ENCODE data around the gene AGPAT4. TPM values are rescaled to one million over a fixed set of nuclear protein-coding genes. Genes with fewer than 3 reads are reported as not detected.
A peak's percentile ranks its signal among the peaks of the same experiment; 100 is the strongest.

Gene AGPAT4
- polyA plus RNA-seq, 1 donor: 23.7 TPM

GRCh38 chr6:161292145-161292544 is 18.3 kb upstream of the AGPAT4 start:
- no peak for DNase-seq

- no peak for DNase-seq
These were observed 16.9 kb upstream of the AGPAT4 start for GRCh38 chr6:161290751-161291150.

DNA sequence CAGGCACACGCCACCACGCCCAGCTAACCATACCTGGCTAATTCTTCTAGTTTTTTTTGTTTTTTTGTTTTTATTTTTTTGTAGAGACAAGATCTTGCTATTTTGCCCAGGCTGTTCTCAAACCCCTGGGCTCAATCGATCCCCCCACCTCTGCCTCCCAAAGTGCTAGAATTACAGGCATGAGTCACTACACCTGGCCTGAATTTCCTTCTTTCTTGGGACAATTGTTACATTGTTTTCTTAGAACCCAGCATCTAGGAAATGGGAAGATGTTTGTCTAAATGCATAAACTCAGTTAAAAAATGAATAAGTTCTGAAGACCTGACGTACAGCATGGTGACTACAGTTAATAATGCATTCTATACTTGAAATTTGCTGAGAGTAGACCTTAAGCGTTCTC is 10.8 kb upstream of the AGPAT4 start:
- DNase-seq: no peak

DNA sequence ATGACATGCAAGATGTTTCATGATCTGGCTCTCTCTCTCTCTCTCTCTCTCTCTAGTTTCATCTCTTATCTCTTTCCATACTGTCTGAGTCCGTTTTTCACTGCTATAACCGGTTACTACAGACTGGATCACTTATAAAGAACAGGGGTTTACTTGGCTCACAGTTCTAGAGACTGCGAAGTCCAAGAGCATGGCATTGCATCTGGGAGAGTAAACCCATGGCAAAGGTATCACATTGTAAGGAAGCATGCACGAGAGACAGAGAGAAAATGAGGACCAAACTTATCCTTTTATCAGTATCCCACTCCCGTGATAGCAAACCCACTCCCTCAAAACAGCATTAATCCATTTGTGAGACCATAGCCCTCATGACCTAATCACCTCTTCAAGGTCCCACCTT is 7.2 kb upstream of the AGPAT4 start:
- DNase-seq: no peak

GRCh38 chr6:161279677-161280415 is 6.0 kb upstream of the AGPAT4 start:
- no peak for DNase-seq

GRCh38 chr6:161276605-161277155 is 2.8 kb upstream of the AGPAT4 start:
- DNase-seq: no peak

DNA sequence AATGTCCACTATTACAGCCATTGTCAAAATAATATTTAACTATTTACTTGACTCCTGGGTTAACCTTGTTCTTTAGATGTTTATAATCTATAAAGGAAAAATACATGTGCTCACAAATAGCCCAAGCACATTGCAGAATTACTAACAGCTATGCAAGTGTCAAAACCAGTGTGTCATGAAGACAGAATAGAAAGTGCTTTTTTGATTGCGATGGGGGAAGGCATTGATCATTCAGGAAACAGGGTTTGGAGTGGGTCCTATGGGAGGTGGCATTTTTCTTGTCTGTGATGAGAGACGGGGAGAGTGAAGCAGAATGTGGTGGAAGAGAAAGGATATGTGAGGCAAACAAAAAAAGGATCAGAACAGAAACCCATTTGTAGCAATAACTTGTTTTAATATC is 1.0 kb upstream of the AGPAT4 start:
- no peak for DNase-seq

GRCh38 chr6:161274488-161274858 is 612 bp upstream of the AGPAT4 start:
- DNase-seq: peak; percentile 28

GRCh38 chr6:161273274-161273751 is 548 bp downstream of the AGPAT4 start:
- DNase-seq: peak; percentile 78

DNA sequence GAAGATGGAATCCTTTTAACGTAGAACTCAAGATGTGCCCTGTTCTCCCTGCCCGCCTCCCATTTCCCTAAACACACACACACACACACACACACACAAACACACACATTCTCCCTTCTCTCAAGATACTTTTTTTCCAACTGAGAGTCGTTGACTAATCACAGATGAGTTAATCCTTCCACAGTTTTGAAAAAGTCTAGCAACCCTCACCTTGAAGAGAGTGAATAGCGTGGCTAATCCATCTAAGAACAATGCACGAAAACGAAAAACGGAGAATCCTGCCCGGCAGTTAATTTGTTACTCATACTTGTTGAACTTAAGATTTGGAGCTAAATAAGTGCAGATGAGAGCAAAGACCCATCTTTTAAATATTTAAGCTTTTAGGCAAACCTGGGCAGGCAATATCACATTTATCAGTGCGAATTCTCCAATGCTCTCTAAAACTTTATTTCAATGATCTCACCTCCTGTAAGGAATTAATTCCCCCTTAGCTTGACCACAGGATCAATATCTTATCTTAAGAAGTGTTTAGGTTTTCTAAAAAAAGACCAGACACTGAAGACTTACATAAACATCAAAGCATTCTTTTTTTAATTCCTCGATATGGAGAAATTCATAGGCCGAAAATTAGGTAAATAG is 1.1 kb downstream of the AGPAT4 start:
- peak; percentile 34 for DNase-seq

DNA sequence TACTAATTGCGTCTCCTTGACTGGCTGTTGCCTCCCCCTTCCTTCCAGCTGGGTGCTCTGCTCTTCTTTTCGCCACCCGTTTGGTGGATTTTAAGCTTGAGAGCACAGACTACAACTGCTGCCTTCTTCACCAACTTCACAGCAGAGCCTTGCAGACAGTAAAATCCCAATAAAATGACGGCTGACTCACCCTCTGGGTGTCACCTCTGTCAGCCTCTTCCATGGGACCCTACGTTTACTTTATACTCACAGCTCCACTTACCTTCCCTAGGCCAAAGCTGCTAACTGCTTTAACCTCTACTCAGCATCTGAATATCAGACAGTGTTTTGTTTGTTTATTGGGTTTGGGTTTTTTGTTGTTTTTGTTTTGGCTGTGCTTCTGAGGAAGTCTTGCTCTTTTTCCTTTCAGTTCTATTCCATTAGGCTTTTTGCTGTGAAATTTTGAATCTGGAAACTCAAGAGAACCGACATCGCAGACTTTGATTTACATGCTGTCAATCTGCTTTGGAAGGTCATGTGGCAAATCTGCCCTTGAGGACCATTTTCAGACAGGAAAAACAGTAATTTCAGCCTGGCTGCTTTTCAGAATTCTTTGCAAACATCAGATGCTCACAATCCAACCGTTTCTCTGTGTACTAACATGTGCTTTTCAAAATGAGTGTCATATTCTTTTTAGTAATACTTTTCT is 2.4 kb downstream of the AGPAT4 start:
- no peak for DNase-seq

GRCh38 chr6:161270116-161270515 is 3.7 kb downstream of the AGPAT4 start:
- DNase-seq: no peak

GRCh38 chr6:161269310-161269709 is 4.6 kb downstream of the AGPAT4 start:
- no peak for DNase-seq

GRCh38 chr6:161268531-161269210 is 5.2 kb downstream of the AGPAT4 start:
- no peak for DNase-seq

GRCh38 chr6:161266513-161267230 is 7.2 kb downstream of the AGPAT4 start:
- no peak for DNase-seq

GRCh38 chr6:161265975-161266374 is 7.9 kb downstream of the AGPAT4 start:
- no peak for DNase-seq

DNA sequence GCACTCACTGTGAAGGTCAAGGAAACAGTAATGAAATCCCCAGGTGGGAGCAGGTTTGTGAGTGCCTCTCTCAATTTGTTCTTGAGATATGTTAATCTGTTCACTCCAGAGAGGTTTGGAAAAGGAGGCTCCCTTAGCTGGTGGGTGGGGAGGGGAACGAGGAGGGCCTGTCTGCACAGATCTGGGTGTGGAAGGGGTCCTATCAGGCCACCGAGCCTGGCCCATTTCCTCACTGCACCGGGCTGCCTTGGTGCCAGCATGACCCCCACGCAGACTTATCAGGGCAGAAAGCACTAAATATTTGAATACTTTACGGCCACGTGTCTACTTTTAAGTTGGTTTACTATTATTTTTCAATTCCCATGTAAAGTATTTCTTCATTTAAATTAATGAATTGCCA is 8.3 kb downstream of the AGPAT4 start:
- no peak for DNase-seq

GRCh38 chr6:161264181-161264580 is 9.7 kb downstream of the AGPAT4 start:
- DNase-seq: no peak

DNA sequence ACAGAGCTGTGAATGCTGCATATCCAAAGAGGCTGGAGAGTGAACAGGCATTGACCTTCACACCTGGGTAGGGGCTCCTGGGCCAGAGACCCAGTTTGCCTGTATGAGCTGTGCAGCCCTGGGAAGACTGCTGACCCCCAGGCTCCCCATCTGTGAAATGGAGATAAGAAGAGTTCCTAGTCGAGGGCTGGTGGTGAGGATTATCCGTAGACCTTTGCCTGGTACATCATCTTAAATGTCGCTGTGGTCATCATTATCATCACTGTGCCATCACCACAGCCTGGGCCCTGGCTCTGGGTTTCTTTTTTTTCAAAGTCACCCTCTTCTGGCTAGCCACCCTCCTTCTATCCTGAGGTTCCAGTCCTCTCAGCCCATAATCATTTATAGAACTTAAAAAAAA is 12.0 kb downstream of the AGPAT4 start:
- DNase-seq: no peak

- DNase-seq: no peak
These were observed 12.5 kb downstream of the AGPAT4 start for GRCh38 chr6:161261325-161261724.

- no peak for DNase-seq
These were observed 14.6 kb downstream of the AGPAT4 start for GRCh38 chr6:161259302-161259701.
